ENCODE data around the gene MRPL30.
"Not testable (repeated sequence)": the region's sequence is repeated elsewhere in the genome, so short reads cannot be mapped to it uniquely, and the experiment has no call there.

Gene MRPL30

GRCh38 chr2:99180755-99181623 lies at the start of gene MRPL30, which contains the start of gene MITD1:
MRPL30 (plus strand) TSS chr2:99181184; CDS start chr2:99186204, 5,020 bp downstream.
MITD1 (minus strand) TSS chr2:99181058; CDS start chr2:99180981, 77 bp downstream.
- DNase-seq: peak; percentile 93

GRCh38 chr2:99135044-99135556 lies 45.9 kb upstream of the MRPL30 start:
- DNase-seq: not testable (repeated sequence)

- DNase-seq: no peak
These were observed 42.0 kb upstream of the MRPL30 start for GRCh38 chr2:99139003-99139402.

GRCh38 chr2:99140056-99140859 lies 40.7 kb upstream of the MRPL30 start:
- no peak for DNase-seq

- DNase-seq: peak; percentile 82
These were observed 40.2 kb upstream of the MRPL30 start for GRCh38 chr2:99140860-99141109.

GRCh38 chr2:99141110-99142108 lies 39.6 kb upstream of the MRPL30 start, which contains the start of gene C2orf15:
C2orf15 (plus strand) TSS chr2:99141707; CDS start chr2:99150559, 8,852 bp downstream.
- DNase-seq: peak; percentile 96

GRCh38 chr2:99150706-99151105 lies 30.3 kb upstream of the MRPL30 start:
- DNase-seq: no peak

- no peak for DNase-seq
These were observed 28.6 kb upstream of the MRPL30 start for GRCh38 chr2:99152199-99152895.

- no peak for DNase-seq
These were observed 26.9 kb upstream of the MRPL30 start for GRCh38 chr2:99153921-99154604.

GRCh38 chr2:99154643-99155536 lies 26.1 kb upstream of the MRPL30 start, which contains the start of the genes LIPT1 and TSGA10:
LIPT1 (plus strand) TSS chr2:99154967; CDS start chr2:99161958, 6,991 bp downstream.
TSGA10 (minus strand) TSS chr2:99154942; CDS start chr2:99109439, 45,503 bp downstream.
- DNase-seq: peak; percentile 80

- DNase-seq: no peak
These were observed 24.1 kb upstream of the MRPL30 start for GRCh38 chr2:99156891-99157290.

GRCh38 chr2:99158599-99158998 lies 22.4 kb upstream of the MRPL30 start:
- no peak for DNase-seq

GRCh38 chr2:99159594-99159993 lies 21.4 kb upstream of the MRPL30 start:
- DNase-seq: no peak

GRCh38 chr2:99166218-99166617 lies 14.8 kb upstream of the MRPL30 start:
- no peak for DNase-seq

GRCh38 chr2:99169534-99169933 lies 11.4 kb upstream of the MRPL30 start:
- DNase-seq: no peak

- no peak for DNase-seq
These were observed 9.4 kb upstream of the MRPL30 start for GRCh38 chr2:99171377-99172140.

- DNase-seq: no peak
These were observed 628 bp downstream of the MRPL30 start for GRCh38 chr2:99181624-99182000.

GRCh38 chr2:99183025-99183424 lies 2.0 kb downstream of the MRPL30 start:
- no peak for DNase-seq

GRCh38 chr2:99184811-99185210 lies 3.8 kb downstream of the MRPL30 start:
- no peak for DNase-seq

Measured in NCI-H1092 treated with DMSO at 0.1 percent for 48 hours (cell line).